GM19025 (cell line): ENCODE data around the gene NATD1.
A peak's percentile ranks its signal among the peaks of the same experiment; 100 is the strongest.

Experiments
- ATAC-seq: cut with Tn5 transposase; IDR thresholded peaks from one replicate; pipeline ENCODE4 v1.9.1; 2021; ENCODE audit warnings: mild to moderate bottlenecking, low read depth, moderate library complexity; ENCODE audit not compliant: unreplicated experiment

The NATD1 gene

GRCh38 chr17:21252796-21253645 lies at the start of gene NATD1:
Gene NATD1 (minus strand): TSS chr17:21253410. CDS start chr17:21253264, 146 bp downstream.
- peak; percentile 54 for ATAC-seq

- ATAC-seq: no peak
Observed at GRCh38 chr17:21301593-21302550, 48.7 kb upstream of the NATD1 start.

- ATAC-seq: no peak
Observed at GRCh38 chr17:21300601-21301571, 47.7 kb upstream of the NATD1 start.

- no peak for ATAC-seq
Observed at GRCh38 chr17:21299981-21300600, 46.9 kb upstream of the NATD1 start.

GRCh38 chr17:21298983-21299519 lies 45.8 kb upstream of the NATD1 start:
- no peak for ATAC-seq

GRCh38 chr17:21298056-21298982 lies 45.1 kb upstream of the NATD1 start:
- no peak for ATAC-seq

- ATAC-seq: no peak
Observed at GRCh38 chr17:21297597-21297996, 44.4 kb upstream of the NATD1 start.

- no peak for ATAC-seq
Observed at GRCh38 chr17:21297026-21297520, 43.9 kb upstream of the NATD1 start.

GRCh38 chr17:21296097-21297025 lies 43.2 kb upstream of the NATD1 start:
- no peak for ATAC-seq

- ATAC-seq: no peak
Observed at GRCh38 chr17:21295036-21295952, 42.1 kb upstream of the NATD1 start.

- no peak for ATAC-seq
Observed at GRCh38 chr17:21294321-21295035, 41.3 kb upstream of the NATD1 start.

GRCh38 chr17:21293831-21294210 lies 40.6 kb upstream of the NATD1 start:
- no peak for ATAC-seq

- ATAC-seq: no peak
Observed at GRCh38 chr17:21292867-21293830, 39.9 kb upstream of the NATD1 start.

GRCh38 chr17:21291862-21292261 lies 38.7 kb upstream of the NATD1 start:
- no peak for ATAC-seq
